CD14-positive monocyte (primary cell): ENCODE results near the gene NTNG1. TPM values are rescaled to one million over a fixed set of nuclear protein-coding genes. Genes with fewer than 3 reads are reported as not detected.

Experiments
- DNase-seq, 3 donors: peaks; one replicate each; pipeline ENCODE4 v3.0.0-alpha.2; 2011 to 2022
- H2AFZ ChIP-seq: 2 replicates; pipeline ENCODE4 v1.6.0; 2012; ENCODE audit warnings: mild to moderate bottlenecking, low read depth, low read length, inconsistent platforms; ENCODE audit not compliant: insufficient read depth, poor library complexity, severe bottlenecking
- H3K27ac ChIP-seq, 2 donors: 1 replicate in 1 of 2; 2 replicates in 1 of 2; pipeline ENCODE4 v1.5.1; 2012 to 2013; ENCODE audit warnings: low read length in 2 of 2, control low read depth in 1 of 2, inconsistent platforms in 1 of 2, low read depth in 1 of 2, mild to moderate bottlenecking in 1 of 2
- H3K27me3 ChIP-seq, 2 donors: one replicate each; pipeline versions ENCODE4 v1.6.0 to v1.6.1; 2011 to 2013; ENCODE audit warnings: low read length in 2 of 2; ENCODE audit not compliant: control insufficient read depth in 2 of 2, insufficient read depth in 2 of 2
- H3K36me3 ChIP-seq, 2 donors: replicated peaks in 1 of 2; 1 replicate in 1 of 2; 2 replicates in 1 of 2; pipeline versions ENCODE4 v1.5.1 to v1.6.1; 2012 to 2013; ENCODE audit warnings: low read length in 2 of 2, control low read depth in 1 of 2, inconsistent platforms in 1 of 2, mild to moderate bottlenecking in 1 of 2; ENCODE audit not compliant: insufficient read depth in 2 of 2, control insufficient read depth in 1 of 2
- H3K4me1 ChIP-seq, 2 donors: 1 replicate in 1 of 2; 2 replicates in 1 of 2; pipeline versions ENCODE4 v1.5.1 to v1.6.1; 2012 to 2013; ENCODE audit warnings: low read length in 2 of 2, control low read depth in 1 of 2, inconsistent platforms in 1 of 2, mild to moderate bottlenecking in 1 of 2, moderate library complexity in 1 of 2; ENCODE audit not compliant: insufficient read depth in 2 of 2, control insufficient read depth in 1 of 2
- H3K4me2 ChIP-seq: replicated peaks from 2 replicates; pipeline ENCODE3; 2012; ENCODE audit warnings: low read length, moderate library complexity, mild to moderate bottlenecking; ENCODE audit not compliant: poor library complexity, severe bottlenecking; ENCODE audit errors: extremely low read depth
- H3K4me3 ChIP-seq, 3 experiments: fragments of 200-600 bp in 1 of 3; sonication (generic) in 1 of 3; replicated peaks in 1 of 3; 1 replicate in 2 of 3; 2 replicates in 1 of 3; pipeline ENCODE4 v1.5.1; 2011 to 2013; ENCODE audit warnings: low read length in 3 of 3, mild to moderate bottlenecking in 3 of 3, control low read depth in 2 of 3, low read depth in 2 of 3, inconsistent platforms in 1 of 3, moderate library complexity in 1 of 3
- H3K79me2 ChIP-seq: 2 replicates; pipeline ENCODE4 v1.6.0; 2012; ENCODE audit warnings: mild to moderate bottlenecking, control low read depth, inconsistent platforms, low read length, moderate library complexity; ENCODE audit not compliant: insufficient read depth
- H3K9ac ChIP-seq: 2 replicates; pipeline ENCODE4 v1.6.0; 2017; ENCODE audit warnings: low read length, mild to moderate bottlenecking; ENCODE audit not compliant: insufficient read depth, poor library complexity, severe bottlenecking
- H3K9me3 ChIP-seq, 2 donors: replicated peaks in 1 of 2; 1 replicate in 1 of 2; 2 replicates in 1 of 2; pipeline versions ENCODE4 v1.5.1 to v1.6.1; 2012 to 2013; ENCODE audit warnings: low read length in 2 of 2, control low read depth in 1 of 2; ENCODE audit not compliant: control insufficient read depth in 1 of 2, insufficient read depth in 1 of 2
- H4K20me1 ChIP-seq: 2 replicates; pipeline ENCODE4 v1.6.0; 2012; ENCODE audit warnings: mild to moderate bottlenecking, low read length, control low read depth, moderate library complexity; ENCODE audit not compliant: insufficient read depth
- H3K27ac Mint-ChIP-seq, 7 donors: one replicate each; pipeline ENCODE4 v1.8.0; 2020; ENCODE audit warnings: mild to moderate bottlenecking in 7 of 7, mixed read lengths in 7 of 7, moderate library complexity in 6 of 7, inconsistent platforms in 2 of 7
- H3K27me3 Mint-ChIP-seq, 3 donors: one replicate each; pipeline ENCODE4 v1.8.0; 2021 to 2022; ENCODE audit warnings: low read depth in 3 of 3, mild to moderate bottlenecking in 3 of 3, mixed read lengths in 3 of 3, moderate library complexity in 3 of 3, inconsistent platforms in 1 of 3
- H3K36me3 Mint-ChIP-seq, 2 donors: one replicate each; pipeline ENCODE4 v1.8.0; 2020; ENCODE audit warnings: mixed read lengths in 2 of 2, inconsistent platforms in 1 of 2, mild to moderate bottlenecking in 1 of 2
- H3K4me1 Mint-ChIP-seq: one replicate; pipeline ENCODE4 v1.8.0; 2020; ENCODE audit warnings: mild to moderate bottlenecking, mixed read lengths
- H3K4me3 Mint-ChIP-seq, 2 donors: one replicate each; pipeline ENCODE4 v1.8.0; 2020; ENCODE audit warnings: mild to moderate bottlenecking in 2 of 2, mixed read lengths in 2 of 2, moderate library complexity in 1 of 2
- H3K9me3 Mint-ChIP-seq, 7 donors: one replicate each; pipeline ENCODE4 v1.8.0; 2020 to 2022; ENCODE audit warnings: mixed read lengths in 7 of 7, mild to moderate bottlenecking in 6 of 7, moderate library complexity in 6 of 7, inconsistent platforms in 2 of 7
- WGBS: methylation state at CpG from one replicate; pipeline ENCODE4 v1.1.5; 2013; ENCODE audit warnings: missing lambda C conversion rate; ENCODE audit not compliant: insufficient coverage; 5-methylcytosine and 5-hydroxymethylcytosine counted together
- intact Hi-C, 2 donors: fragments of 100-400 bp; cut with micrococcal nuclease; formaldehyde crosslinking; loops; one replicate each; pipeline versions ENCODE4 v1.15.0 to v1.15.1; 2023
- polyA plus RNA-seq, 3 donors: library from polyadenylated mRNA; depleted of rRNA in 1 of 3; unstranded in 2 of 3; stranded (reverse) in 1 of 3; fragments of 300-500 nt in 2 of 3; fragments of >200 nt in 1 of 3; fragmentation: Illumina TruSeq in 2 of 3; gene quantifications; 1 replicate in 2 of 3; 2 replicates in 1 of 3; pipeline ENCODE4 v1.2.3, GENCODE V29; 2012 to 2021
- TF ChIP-seq, protein P1 (sequence below): fragments of 200-600 bp; IDR thresholded peaks from one replicate; pipeline ENCODE4 v1.8.0; 2022; ENCODE audit warnings: antibody characterized with exemption, mild to moderate bottlenecking

NTNG1 gene
- polyA plus RNA-seq, 3 donors = not detected

DNA sequence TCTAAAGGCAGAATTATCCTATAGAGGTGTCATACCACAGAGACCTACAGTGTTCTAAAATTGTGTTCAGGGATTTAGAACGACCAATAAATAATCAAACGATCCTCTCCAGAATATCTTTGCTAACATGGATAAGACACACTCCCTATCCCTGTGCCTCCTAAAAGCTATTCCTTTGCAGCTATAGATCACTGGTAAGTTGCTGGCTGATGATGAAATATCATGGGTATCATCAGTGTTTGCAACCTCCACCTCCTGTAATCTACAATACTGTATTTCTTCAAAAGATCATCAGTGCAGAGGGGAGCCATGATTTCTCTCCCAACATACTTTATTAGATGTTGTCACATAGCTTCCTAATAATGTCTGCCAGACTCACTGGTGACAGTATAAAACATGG lies 201.9 kb downstream of the NTNG1 start:
- no peak for DNase-seq
- peaks cover 0 to 2% (median 0%) of the 10 kb centered on the region in 3 donors for H3K27me3 Mint-ChIP-seq
- H3K36me3 ChIP-seq = no peaks in the 10 kb centered on the region
- H3K27me3 ChIP-seq = no peaks in the 10 kb centered on the region
- no peaks in the 10 kb centered on the region for H3K4me1 ChIP-seq
- no peaks in the 10 kb centered on the region for H4K20me1 ChIP-seq
- no peak overlapping the region for H3K27ac ChIP-seq
- H3K4me1 Mint-ChIP-seq = no peaks in the 10 kb centered on the region
- no peaks in the 10 kb centered on the region for H3K36me3 Mint-ChIP-seq
- no peak overlapping the region for H3K4me2 ChIP-seq
- TF ChIP-seq, protein P1, sequence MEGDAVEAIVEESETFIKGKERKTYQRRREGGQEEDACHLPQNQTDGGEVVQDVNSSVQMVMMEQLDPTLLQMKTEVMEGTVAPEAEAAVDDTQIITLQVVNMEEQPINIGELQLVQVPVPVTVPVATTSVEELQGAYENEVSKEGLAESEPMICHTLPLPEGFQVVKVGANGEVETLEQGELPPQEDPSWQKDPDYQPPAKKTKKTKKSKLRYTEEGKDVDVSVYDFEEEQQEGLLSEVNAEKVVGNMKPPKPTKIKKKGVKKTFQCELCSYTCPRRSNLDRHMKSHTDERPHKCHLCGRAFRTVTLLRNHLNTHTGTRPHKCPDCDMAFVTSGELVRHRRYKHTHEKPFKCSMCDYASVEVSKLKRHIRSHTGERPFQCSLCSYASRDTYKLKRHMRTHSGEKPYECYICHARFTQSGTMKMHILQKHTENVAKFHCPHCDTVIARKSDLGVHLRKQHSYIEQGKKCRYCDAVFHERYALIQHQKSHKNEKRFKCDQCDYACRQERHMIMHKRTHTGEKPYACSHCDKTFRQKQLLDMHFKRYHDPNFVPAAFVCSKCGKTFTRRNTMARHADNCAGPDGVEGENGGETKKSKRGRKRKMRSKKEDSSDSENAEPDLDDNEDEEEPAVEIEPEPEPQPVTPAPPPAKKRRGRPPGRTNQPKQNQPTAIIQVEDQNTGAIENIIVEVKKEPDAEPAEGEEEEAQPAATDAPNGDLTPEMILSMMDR = no peak
- no peaks in the 10 kb centered on the region for H3K9me3 ChIP-seq
- peaks cover 0 to 2% (median 0%) of the 10 kb centered on the region in 7 donors for H3K9me3 Mint-ChIP-seq
- intact Hi-C loops = no loop called here
- no peak overlapping the region for H2AFZ ChIP-seq
- H3K9ac ChIP-seq = no peak overlapping the region
- H3K4me3 ChIP-seq = no peak overlapping the region
- no CpG with 5 or more reads among the region's 2 CpGs for WGBS
- no peaks in the 10 kb centered on the region for H3K79me2 ChIP-seq
- no peak overlapping the region for H3K4me3 Mint-ChIP-seq
- no peak overlapping the region for H3K27ac Mint-ChIP-seq

DNA sequence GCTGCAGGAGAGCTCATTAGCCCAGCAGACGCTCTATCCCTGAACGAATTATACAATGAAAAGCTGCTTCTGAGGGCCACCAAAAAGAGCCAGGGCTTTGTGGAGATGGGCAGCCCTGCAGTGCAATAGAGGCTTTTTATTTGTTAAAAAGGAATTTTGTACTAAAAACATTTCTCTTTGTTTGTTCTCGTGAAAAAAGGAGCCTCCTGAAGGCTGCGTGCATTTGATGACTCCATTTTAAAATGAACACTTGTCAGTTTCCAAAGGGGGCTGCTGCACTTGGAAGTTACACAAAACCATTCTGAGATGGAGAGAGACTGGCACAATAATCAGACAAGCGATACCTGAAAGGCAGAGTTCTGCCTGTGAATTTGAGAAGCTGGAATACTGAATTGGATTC lies 202.8 kb downstream of the NTNG1 start:
- Histone ChIP-seq H3K79me2 (no peaks in the 10 kb centered on the region), H3K27me3 (no peaks in the 10 kb centered on the region), H2AFZ (no peak overlapping the region), H3K36me3 (no peaks in the 10 kb centered on the region), H3K4me3 (no peak overlapping the region), H3K4me2 (no peak overlapping the region), H3K4me1 (no peaks in the 10 kb centered on the region), H4K20me1 (no peaks in the 10 kb centered on the region), H3K27ac (no peak overlapping the region), H3K9me3 (no peaks in the 10 kb centered on the region), H3K9ac (no peak overlapping the region)
- intact Hi-C loops = no loop called here
- H3K27ac Mint-ChIP-seq = no peak overlapping the region
- no peaks in the 10 kb centered on the region for H3K36me3 Mint-ChIP-seq
- TF ChIP-seq, protein P1 = no peak
- no peaks in the 10 kb centered on the region for H3K4me1 Mint-ChIP-seq
- no peak for DNase-seq
- WGBS = 81% methylated on average over 3 of the region's 5 CpGs
- peaks cover 0 to 2% (median 0%) of the 10 kb centered on the region in 7 donors for H3K9me3 Mint-ChIP-seq
- H3K27me3 Mint-ChIP-seq = peaks cover 0 to 2% (median 2%) of the 10 kb centered on the region in 3 donors
- H3K4me3 Mint-ChIP-seq = no peak overlapping the region
